HT1080 (cell line): Measurements from ENCODE around the gene TATDN3. TPM values are rescaled to one million over a fixed set of nuclear protein-coding genes. Genes with fewer than 3 reads are reported as not detected.
"Not testable (repeated sequence)": the region's sequence is repeated elsewhere in the genome, so short reads cannot be mapped to it uniquely, and the experiment has no call there.

ENCODE experiments used
- DNase-seq: peaks from one replicate; pipeline ENCODE4 v3.0.0-alpha.2; 2015; ENCODE audit warnings: low read depth
- total RNA-seq: library from RNA; depleted of rRNA; stranded (reverse); fragments of >200 nt; shearing (Covaris generic); gene quantifications from 2 replicates; pipeline ENCODE4 v1.2.3, GENCODE V29; 2014

TATDN3 gene
- total RNA-seq, 1 experiment from 2014 or later, result 7.6 TPM

DNA sequence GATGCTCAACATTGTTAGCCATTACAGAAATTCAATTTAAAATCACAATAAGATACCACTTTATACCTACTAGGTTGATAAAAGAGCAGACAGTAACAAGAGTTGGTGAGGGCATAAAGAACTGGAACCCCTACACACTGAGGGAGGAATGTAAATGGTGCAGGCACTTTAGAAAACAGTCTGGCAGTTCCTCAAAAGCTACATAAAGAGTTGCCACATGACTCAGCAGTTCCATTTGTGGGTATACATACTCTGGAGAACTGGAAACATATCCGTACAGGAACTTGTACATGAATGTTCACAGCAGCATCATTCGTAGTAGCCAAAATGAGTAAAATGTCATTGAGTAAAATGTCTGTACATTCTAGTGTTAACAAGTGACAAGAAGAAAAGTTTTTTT lies 17.1 kb upstream of the TATDN3 start:
- DNase-seq, result peak; percentile 19

DNA sequence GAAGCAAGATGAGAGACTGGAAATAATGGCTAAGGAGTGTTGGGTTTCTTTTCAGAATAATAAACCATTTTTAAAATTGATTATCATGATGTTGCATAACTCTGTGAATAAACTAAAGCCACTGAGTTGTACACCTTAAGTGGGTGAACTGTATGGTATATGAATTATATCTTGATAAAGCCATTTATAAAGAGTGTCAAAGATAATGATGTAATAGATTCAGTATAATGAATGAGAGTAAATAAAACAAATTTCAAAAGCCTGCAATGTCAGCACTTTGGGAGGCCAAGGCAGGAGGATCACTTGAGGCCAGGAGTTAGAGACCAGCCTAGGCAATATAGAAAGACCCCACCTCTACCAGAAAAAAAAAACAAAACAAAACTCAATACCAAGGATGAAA lies 16.5 kb upstream of the TATDN3 start:
- DNase-seq, result no peak

DNA sequence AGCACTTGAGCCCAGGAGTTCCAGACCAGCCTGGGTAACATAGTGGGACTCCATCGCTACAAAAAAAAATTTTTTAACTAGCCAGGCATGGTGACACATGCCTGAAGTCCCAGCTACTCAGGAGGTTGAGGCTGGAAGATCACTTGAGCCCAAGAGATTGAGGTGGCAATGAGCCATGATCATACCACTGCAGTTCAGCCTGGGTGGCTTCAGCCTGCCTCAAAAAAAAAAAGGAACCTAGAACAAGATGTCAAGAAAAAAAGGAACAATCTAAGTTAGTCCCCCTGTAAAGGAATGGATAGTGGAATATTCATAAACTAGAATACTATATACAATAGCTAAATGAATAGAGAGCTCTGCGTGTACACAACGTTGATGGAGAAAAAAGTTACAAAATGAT lies 14.5 kb upstream of the TATDN3 start:
- no peak for DNase-seq

DNA sequence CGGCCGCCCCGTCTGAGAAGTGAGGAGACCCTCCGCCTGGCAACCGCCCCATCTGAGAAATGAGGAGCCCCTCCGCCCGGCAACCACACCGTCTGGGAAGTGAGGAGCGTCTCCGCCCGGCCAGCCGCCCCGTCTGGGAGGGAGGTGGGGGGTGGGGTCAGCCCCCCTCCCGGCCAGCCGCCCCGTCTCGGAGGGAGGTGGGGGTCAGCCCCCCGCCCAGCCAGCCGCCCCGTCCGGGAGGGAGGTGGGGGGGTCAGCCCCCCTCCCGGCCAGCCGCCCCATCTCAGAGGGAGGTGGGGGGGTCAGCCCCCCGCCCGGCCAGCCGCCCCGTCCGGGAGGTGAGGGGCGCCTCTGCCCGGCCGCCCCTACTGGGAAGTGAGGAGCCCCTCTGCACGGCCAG lies 12.6 kb upstream of the TATDN3 start:
- DNase-seq, result not testable (repeated sequence)

DNA sequence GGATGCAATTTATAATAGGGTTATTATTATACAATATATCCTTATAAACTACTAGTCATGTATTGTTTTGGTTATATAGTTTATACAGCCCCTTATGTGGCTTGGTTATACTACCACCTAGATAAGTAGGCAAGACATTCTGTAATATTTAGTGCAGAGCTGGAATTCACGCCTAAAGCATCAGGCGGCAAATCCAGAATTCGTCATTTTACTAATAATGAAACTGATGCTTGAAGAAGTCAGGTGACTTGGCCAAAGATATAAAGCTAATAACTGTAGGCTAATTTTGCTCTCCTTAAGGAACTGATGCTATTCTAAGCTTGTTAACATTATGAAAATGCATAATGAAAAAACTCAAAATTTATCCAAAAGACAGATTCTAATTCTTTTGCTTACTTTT lies 10.9 kb upstream of the TATDN3 start:
- no peak for DNase-seq

DNA sequence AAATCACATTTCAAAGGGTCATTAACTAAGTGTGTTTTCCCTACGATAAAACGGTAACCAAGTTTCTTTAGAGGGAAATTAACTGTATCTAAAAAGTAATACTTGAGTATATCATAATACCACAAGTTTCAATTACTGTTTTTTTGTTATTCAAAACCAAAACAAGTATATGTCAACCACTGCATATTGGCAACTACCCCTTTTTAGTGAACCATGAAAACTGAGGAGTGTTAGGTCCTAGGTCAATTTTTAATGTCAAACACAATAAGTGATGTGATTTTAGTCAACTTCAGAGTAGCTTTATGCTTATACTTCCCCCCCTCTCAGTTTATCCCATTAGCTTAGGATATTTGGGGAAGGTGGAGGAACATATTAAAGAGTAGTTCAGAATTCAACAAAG lies 10.5 kb upstream of the TATDN3 start:
- no peak for DNase-seq

DNA sequence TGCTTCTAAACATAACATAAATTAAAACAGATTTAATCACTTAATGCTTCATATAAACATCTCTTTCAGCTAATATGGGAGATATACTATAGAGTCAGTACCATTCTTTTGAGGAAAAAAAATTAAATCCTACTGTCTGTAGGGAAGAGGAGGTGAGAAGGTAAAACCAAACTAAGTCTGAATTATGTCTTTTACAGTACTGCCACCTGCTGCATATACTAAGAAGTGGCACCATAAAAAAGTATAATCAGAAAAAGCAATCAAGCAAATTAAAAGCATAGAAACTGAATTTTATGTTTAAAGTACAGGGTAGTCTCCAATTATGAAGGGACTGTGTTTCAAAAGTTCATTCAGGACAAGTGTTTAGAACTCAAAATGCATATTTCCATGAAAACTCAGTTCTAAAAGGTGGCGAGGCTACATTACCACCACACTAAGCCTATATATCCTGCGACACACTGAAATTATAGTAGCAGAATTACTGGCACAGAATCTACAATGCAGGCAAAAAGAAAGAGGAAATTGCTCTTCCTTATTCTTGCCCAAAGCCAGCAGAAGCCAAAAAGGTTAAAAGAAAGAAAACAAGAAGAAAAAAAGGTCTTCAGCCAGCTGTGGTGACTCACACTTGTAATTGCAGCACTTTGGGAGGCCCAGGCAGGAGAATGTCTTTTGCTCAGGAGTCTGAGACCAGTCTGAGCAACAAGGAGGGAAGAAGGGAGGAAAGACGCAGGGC lies 9.1 kb upstream of the TATDN3 start:
- peak; percentile 54 for DNase-seq

DNA sequence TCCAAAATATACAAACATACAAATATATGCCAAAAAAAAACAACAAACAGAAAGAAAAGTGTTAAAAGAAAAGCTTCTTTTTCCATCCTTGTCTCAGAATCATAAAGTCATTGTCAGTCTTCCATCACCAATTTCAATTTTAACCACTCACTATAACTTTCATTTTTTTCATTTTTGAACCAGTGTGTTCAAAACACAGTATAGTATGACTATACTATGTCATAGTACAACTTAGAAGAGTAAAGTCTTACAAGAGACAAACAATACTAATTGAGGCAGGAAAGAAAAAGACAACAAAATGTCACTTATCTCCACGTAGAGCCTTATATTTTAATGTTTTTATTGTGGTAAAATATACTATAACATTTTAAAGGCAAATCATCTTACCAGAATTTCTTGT lies 7.7 kb upstream of the TATDN3 start:
- no peak for DNase-seq

DNA sequence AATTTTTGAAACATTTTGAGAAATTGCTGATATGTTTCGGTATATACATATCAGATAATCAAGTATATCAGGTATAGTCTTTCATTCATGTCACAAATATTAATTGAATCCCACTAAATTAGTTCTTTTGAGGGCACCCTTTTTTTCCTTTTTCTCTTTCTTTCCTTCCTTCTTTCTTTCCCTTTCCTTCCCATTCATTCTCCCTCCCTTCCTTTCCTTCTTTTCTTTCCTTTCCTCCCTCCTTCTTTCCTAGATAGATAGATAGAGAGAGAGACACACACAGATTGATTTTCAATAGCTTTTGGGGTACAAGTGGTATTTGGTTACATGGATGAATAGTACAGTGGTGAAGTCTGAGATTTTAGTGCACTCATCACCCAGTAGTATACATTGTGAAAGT lies 5.8 kb upstream of the TATDN3 start:
- DNase-seq, result no peak

DNA sequence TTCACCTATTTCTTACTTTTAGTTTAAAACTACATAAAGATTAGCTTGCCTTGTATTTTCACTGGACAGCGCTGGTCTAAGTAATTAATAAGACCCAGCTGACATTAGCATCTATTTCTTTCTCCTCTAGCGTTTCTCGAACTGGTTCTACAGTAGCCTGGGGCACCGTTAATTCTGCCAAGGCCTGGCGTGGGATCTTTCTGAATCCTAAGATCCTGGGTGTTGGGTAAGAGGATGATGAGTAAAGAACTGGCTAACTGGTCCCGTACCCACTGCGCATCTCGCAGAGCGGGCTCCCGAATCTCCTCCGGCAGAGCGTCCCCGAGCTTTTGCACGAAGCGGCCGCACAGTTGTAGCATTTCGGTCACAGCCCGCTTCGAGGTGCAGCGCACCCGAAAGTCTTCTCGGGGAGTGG lies 426 bp upstream of the TATDN3 start:
- no peak for DNase-seq

DNA sequence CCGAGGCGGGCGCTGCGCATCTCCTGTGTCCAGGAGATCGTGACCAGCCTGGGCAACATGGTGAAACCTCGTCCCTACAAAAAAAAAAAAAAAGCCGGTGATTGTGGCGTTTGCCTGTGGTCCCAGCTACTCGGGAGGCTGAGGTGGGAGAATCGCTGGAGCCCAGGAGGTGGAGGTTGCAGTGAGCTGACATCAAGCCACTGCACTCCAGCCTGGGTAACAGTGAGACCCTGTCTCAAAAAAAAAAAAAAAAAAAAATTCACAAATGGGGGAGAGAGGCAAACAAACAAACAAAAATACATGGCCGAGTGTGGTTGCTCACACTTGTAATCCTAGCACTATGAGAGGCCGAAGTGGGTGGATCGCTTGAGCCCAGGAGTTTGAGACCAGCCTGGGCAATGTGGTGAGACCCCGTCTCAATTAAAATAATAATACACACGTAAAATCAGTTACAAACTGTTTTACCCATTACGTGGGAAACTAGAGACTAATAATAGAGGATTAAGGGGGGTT lies 758 bp downstream of the TATDN3 start:
- DNase-seq, result no peak

DNA sequence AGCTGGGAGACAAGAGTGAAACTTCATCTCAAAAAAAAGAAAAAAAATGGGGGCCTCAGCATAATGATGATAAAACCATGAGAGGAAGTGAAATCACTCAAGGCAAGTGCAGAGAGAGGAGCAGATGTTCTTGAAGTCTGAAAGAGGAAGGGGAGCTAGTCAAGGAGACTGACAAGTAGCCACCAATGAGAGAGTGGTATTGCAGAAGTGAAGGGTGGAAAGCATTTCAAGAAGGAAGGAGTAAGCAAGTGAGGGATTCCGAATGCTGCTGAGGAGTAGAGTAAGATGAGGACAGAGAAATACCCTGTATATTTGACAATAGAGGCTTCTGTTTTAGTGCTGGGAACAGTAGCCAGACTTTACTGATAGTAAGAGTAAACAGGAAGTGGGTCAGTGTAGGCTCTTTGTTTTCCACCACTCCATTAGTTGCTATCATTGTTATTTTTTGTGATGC lies 2.9 kb downstream of the TATDN3 start:
- no peak for DNase-seq

DNA sequence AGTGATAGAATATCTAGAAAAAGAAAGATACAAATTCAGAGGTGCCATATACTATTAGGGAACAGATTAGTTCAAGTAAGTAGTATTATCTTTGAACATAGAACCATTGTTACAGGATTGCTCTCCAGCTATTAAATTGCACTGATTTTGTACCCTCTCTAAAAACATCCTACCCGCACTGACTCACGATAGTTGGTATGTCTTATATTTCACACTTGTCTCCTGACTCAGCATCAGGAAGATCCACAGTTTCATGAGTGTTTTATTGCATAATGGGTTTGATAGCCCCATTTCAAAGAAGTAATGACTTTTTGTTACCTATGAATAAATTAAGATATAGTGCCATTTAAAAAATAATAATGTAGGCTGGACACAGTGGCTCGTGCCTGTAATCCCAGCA lies 6.0 kb downstream of the TATDN3 start:
- peak; percentile 58 for DNase-seq

DNA sequence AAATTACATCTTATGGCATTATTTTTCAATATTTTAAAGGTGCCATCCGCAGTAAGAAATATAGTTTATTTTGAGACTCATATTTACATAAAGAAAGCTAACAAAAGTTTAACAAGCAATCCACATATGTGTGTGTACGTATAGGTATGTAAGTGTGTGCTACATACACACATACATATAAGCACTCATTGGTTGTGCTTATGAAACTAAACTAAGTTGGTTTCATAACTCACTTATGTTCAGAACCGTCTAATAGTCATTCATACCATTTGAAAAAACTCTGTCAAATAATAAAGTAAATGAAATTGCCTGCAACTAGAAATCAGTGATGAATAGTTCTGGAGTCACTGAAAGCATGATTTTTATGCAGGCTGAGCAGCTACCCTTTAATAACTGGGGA lies 14.1 kb downstream of the TATDN3 start:
- no peak for DNase-seq

DNA sequence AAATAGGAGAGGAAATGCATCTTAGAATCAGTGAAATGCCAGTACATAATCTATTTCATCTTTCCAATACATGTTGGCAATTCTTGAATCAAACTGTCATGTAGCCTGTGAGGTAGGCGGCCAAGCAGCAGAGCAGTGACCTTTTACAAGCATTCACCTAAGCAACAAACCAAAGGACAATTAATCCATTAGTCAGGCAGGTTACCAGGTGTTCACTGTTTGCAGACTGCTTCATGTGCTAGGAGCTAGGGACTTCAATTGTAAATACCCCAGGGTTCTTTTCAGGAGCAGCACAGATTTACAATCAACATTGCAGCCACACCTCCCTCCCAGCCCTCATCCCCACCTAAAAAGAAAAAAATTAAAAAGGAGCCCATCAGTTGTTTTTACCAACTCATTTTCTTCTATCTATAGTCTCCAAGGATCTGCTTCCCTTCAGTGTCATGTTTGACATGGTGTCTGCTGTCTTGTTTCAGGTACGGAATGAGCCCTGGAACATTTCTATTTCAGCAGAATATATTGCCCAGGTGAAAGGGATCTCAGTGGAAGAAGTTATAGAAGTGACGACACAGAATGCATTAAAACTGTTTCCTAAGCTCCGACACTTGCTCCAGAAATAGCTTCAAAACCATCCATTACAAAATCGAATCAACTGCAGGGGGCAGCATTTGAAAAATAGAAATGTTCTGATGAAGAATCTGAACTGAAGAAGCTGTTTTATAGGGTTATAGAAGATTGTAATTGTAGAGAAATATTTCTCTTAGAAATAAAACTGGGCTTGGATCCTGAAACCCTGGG lies 23.0 kb downstream of the TATDN3 start:
- DNase-seq, result no peak

DNA sequence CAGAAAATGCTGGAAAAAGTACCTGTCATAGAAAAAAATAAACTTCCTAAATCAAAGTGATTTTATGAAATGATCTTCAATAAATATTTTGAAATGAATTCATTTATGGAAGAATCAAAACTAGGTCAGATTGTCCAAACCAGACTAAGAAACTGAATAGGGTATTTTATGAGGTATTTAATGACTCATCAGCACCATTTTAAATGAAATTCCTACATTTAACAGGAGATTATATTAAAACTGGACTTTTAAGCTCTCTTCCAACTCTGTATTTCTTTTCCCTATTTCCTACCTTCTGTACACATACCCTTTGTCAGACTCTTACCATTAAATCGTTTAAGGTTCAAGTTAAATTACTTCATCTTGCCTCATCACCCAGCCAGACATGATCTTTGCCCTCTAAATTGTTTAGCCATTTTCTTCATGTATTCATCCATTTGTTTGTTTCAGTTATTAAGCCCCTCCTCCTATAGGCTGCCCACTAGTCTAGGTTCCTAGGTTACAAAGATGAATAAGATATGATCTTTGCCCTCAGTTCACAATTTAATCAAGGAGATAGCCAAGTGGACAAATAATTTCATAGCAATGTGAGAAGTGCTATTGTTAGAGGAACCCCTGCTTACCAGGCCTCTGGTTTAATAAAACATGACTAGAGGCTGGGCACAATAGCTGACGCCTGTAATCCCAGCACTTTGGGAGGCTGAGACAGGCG lies 25.0 kb downstream of the TATDN3 start:
- no peak for DNase-seq

DNA sequence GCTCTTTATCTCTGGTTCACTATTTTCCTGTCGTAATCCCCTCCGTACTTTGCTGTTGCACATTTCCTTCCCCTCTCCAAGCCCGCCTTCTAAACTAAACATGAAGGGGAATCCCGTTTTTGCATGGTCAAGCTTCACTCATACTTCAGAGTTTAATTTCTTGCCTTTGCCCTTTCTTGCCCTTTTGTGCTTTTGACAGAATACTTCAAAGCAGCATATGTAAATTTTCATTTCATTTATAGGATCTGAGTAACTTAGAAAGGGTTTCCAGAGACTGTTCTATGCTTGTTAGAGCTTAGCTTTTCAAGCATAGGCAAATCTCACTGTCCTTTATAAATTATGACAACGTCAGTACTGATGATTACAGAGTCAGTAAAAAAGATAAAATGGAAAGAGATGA lies 28.0 kb downstream of the TATDN3 start:
- no peak for DNase-seq

DNA sequence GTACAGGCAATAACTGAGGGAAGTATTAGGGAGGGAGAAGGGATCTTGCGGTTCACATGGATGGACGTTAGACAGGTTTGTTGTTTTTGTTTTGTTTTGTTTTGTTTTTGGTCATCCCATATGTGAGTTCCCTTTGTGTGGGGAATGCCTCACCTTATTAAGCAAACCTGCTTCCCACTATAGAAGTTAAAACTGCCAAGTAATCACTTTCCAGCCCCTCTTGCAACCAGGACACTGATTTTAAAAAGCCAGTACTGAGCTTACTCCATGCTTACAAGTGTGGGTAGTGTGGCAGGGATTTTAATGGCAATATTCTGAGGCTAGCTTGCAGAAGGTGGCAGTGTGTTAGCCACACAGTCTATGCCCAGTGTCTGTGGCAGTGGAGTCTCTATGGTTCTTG lies 29.3 kb downstream of the TATDN3 start:
- no peak for DNase-seq

DNA sequence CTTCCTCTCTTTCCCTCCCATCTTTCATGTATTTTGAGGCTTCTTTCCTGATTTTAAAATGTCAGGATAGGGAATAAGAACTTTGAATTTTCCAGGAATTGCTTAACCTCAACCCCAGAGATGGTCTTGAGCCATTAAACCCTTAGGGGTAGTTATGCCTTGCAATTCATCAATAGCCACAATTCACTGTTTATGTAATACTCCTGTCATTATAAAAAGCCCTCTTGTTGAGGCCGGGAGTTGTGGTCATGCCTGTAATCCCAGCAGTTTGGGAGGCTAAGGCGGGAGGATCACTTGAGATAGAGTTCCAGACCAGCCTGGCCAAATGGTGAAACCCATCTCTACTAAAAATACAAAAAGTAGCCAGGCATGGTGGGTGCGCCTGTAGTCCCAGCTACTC lies 31.3 kb downstream of the TATDN3 start:
- no peak for DNase-seq

DNA sequence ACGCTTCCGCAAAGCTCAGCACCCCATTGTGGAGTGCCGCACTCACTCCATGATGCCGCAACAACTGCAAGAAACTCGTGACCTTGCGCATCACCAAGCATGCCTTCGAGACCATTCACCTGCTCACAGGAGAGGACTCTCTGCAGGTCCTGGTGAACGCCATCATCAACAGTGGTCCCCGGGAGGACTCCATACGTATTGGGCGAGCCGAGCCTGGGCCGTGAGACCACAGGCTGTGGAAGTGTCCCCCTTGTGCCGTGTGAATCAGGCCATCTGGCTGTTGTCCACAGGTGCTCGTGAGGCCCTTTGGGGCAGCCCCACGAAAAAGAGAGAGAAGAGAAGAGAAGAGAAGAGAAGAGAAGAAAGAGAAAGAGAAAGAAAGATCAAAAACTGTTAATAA lies 32.5 kb downstream of the TATDN3 start:
- no peak for DNase-seq

DNA sequence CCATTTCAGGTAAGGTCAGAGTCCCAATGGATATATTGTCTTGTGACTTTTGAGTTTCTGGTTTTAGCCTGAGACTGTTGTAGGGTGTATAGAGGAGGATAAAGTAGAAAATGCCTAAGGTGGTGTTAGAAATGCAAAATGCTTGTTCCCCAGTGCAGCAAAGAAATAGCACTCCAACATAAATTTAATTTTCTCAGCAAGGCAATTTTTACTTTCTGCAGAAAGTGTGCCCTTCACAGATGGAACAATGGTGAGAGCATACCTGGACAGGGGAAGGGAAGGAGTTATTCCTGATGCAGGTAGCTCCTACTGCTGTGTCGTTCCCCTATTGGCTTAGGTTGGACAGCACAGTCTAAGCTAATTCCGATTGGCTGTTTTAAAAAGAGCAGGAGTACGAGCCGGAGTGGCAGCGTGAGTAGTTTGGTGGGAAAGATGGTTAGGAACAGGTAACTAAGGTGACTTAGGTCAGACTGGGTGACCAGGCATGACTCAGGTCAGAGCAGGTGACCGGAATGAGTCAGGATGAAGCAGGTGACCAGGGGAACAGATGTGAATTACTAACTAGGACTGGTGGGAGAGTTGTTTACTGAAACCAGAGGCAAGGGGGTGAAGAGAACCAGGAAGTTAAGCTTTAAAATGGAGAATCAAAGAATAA lies 34.2 kb downstream of the TATDN3 start:
- peak; percentile 11 for DNase-seq
